ENCODE data around the gene RPGRIP1.
"Not testable (repeated sequence)": the region's sequence is repeated elsewhere in the genome, so short reads cannot be mapped to it uniquely, and the experiment has no call there.

- TF ChIP-seq ZNF12 (CRISPR knock-in tag; IDR thresholded peaks at IDR 0.05); CEBPG (CRISPR knock-in tag; IDR thresholded peaks at IDR 0.05); CEBPG (tag; conservative IDR thresholded peaks at IDR 0.05 in 1 of 2, IDR thresholded peaks at IDR 0.05 in 1 of 2); SMARCC2 (IDR thresholded peaks at IDR 0.05; ENCODE audit: low read depth); ZNF175 (CRISPR knock-in tag; IDR thresholded peaks at IDR 0.05; ENCODE audit: low read depth); SREBF2 (CRISPR knock-in tag; IDR thresholded peaks at IDR 0.05); HDAC2 (IDR thresholded peaks at IDR 0.05); CTCF (IDR thresholded peaks at IDR 0.05 in 2 of 3, conservative IDR thresholded peaks at IDR 0.05 in 1 of 3; ENCODE audit: insufficient read depth in 2 of 3, low read depth in 1 of 3, low read length in 3 of 3); NRF1 (conservative IDR thresholded peaks at IDR 0.05 in 1 of 2, IDR thresholded peaks at IDR 0.05 in 1 of 2); CEBPZ (IDR thresholded peaks at IDR 0.05; ENCODE audit: borderline replicate concordance, low read depth, low read length): not testable (repeated sequence)
These were observed 23.8 kb upstream of the RPGRIP1 start for GRCh38 chr14:21256102-21256447.
